ENCODE results near the gene GSTT2.
A peak's percentile ranks its signal among the peaks of the same experiment; 100 is the strongest.
"Not testable (repeated sequence)": the region's sequence is repeated elsewhere in the genome, so short reads cannot be mapped to it uniquely, and the experiment has no call there.

Gene GSTT2

DNA sequence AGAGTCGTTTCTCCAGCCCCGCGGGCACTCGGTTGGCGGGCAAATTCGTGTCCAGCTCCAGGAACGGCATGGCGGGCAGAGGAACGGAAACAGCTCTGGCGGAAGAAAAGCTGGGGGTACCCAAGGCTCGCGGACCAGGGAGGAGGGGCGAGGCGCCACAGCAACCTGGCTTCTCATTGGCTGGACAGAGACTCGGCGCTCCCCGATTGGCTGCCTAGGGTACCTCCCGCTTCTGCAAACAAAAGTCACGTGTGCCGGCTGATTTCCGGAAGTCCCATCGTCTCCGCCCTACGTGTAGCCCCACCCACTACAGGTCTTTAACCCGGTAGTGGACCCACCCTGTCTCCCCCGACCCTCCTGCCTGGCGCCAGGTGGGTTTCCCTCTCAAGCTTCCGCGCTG lies 5.6 kb upstream of the GSTT2 start, which contains the start of gene DDT:
DDT (minus strand) TSS at position 97 of the 400 bp plus-strand sequence; CDS start at position 70, 27 bp downstream.
- not testable (repeated sequence) for DNase-seq (ENCODE audit: low spot score)

GRCh38 chr22:23974836-23975352 lies 5.0 kb upstream of the GSTT2 start:
- not testable (repeated sequence) for DNase-seq (ENCODE audit: low spot score)

DNA sequence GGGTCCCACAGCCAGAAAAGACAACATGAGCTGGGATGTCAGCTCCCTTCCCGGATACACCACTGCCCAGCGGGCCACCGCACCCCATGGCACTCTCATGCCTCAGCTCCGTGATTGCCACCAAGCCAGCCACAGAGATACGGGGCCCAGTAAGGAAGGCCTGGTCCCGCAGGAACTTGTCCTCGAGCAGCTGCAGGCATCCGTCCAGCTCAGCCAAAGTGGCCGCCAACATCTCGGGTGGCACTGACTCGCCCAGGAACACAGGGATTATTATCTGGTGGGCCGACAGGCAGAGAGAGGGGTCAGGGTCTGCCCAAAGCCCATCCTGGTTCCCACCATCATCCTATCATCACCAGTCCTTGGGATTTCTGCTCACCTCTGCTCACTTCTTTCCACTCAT lies 2.6 kb upstream of the GSTT2 start:
- not testable (repeated sequence) for DNase-seq (ENCODE audit: low spot score)

DNA sequence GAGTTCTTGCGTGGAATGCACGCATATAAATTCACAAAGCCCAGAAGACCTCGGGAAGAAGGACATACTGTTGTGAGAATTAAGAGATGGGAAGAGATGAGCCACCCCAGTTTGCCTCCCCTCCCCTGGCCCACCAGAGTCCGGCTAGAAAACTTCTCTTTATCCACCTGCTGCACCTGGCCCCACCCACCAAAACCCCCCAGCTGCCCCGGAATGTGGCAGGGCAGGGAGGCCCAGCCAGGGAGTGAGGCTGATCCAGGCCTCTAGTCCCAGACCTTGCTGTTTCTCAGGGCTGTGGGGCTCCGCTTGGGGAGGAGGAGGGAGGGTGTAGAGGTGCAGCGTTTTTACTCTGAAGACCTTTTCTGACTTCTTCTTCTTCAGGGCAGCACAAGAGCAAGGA lies 633 bp downstream of the GSTT2 start:
- DNase-seq (ENCODE audit: low spot score): not testable (repeated sequence)

DNA sequence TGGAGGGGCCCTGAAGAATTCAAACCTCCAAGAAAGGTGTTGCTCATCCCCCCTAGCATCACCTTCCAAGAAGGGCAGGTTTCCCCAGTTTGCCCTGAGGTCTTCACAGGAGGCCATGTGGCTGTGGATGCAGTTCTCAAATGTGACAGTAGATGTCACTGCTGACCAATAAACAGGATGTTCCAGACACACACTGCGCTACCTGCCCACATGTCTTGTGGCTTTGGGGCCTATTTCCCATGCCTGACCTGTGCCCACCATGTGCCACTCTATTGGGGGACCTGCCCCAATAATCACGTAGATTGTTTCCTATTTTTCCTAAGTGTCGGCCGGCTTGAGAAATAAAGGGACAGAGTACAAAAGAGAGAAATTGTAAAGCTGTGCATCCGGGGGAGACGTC lies 4.5 kb downstream of the GSTT2 start:
- peak; percentile 41 for DNase-seq (ENCODE audit: low spot score)

GRCh38 chr22:23986089-23986488 lies 6.2 kb downstream of the GSTT2 start:
- not testable (repeated sequence) for DNase-seq (ENCODE audit: low spot score)

GRCh38 chr22:23986538-23987178 lies 6.7 kb downstream of the GSTT2 start:
- DNase-seq (ENCODE audit: low spot score): not testable (repeated sequence)

- not testable (repeated sequence) for DNase-seq (ENCODE audit: low spot score)
Observed at GRCh38 chr22:23989583-23990244, 9.8 kb downstream of the GSTT2 start.

DNA sequence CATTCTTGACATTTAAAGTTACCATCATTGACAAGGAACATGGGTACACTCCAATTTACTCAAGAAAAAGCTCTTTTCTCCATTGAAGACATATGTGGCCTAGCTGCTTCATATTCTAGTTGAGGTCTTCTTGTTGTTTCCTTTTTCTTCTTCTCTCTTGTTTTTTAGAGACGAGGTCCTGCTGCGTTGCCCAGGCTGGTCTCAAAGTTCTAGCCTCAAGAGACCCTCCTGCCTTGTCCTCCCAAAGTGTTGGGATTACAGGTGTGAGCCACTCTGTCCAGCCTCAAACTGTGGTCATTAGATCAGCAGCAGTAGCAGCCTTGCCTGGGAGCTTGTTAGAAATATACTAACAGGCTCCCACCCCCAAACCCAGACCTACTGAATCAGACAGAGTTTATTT lies 13.1 kb downstream of the GSTT2 start:
- not testable (repeated sequence) for DNase-seq (ENCODE audit: low spot score)

GRCh38 chr22:23993581-23994177 lies 13.7 kb downstream of the GSTT2 start:
- not testable (repeated sequence) for DNase-seq (ENCODE audit: low spot score)

GRCh38 chr22:23997092-23997491 lies 17.2 kb downstream of the GSTT2 start:
- no peak for DNase-seq (ENCODE audit: low spot score)

DNA sequence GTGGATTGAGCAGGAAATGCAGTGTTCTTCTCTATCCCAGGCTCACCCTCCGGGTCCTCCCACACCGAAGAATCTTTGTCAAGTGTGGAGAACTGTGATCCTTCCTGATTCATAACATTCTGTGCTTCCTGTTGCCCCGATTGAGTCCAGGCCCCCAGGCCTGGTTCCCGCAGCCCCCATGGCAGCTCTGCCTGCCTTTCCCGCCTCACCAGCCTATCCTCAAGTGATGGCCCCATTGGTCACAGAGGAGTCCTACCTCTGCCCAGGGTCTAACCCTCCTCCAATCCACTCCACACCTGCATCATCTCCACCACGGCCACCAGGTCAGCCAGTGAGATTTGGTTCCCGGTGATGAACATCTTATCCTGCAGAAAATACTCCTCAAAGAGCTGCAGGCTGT lies 19.8 kb downstream of the GSTT2 start:
- not testable (repeated sequence) for DNase-seq (ENCODE audit: low spot score)

- no peak for DNase-seq (ENCODE audit: low spot score)
Observed at GRCh38 chr22:24001314-24001713, 21.4 kb downstream of the GSTT2 start.

DNA sequence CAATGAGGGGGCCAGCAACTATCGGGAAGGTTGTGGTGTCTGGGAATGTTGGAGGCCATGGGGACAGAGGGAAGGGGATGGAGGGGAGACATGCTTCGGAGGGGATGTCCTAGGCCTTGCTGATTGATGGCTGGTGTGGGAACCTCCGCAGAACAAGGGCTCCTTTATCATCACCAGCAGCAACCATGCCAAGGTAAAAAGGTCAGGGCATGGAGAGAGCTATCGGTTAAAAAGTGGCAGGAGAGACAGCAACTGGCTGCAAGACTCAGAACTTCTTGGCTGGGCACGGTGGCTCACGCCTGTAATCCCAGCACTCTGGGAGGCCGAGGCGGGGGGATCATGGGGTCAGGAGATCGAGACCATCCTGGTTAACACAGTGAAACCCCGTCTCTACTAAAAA lies 22.3 kb downstream of the GSTT2 start:
- no peak for DNase-seq (ENCODE audit: low spot score)

DNA sequence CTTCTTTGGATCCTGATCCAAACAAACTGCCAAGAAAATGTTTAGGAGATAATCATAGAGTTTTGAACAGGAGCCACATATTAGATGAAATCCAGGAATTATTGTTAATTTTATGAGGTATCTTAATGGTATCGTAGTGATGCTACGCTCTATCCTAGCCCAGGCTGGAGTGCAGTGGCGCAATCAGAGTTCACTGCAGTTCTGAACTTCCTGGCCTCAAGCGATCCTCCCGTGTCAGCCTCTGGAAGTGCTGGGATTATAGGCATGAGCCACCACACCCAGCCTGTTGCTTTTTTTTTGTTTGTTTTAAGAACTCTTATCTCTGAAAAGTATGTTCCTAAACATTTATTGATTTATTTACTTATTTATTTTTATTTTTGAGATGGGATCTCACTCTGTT lies 22.9 kb downstream of the GSTT2 start:
- no peak for DNase-seq (ENCODE audit: low spot score)

DNA sequence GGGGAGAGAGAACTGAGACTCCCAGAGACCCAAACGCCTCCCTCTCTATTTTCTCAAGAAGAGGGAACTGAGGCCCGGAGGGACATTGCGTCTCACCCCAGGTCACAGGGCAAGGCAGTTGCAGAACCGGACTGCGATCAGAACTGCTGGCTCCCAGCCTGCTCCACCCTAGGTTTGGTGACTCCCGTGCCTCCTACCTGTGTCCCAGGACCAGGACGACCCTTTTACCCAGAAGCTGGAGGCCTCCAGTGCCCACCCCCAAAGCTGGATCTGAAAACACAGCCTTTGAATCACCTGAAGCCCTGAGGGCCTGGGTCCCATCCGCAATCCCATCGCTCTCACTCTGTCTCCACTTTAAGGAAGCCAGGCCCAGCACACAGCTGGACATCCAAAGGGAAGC lies 24.0 kb downstream of the GSTT2 start:
- DNase-seq (ENCODE audit: low spot score): no peak

DNA sequence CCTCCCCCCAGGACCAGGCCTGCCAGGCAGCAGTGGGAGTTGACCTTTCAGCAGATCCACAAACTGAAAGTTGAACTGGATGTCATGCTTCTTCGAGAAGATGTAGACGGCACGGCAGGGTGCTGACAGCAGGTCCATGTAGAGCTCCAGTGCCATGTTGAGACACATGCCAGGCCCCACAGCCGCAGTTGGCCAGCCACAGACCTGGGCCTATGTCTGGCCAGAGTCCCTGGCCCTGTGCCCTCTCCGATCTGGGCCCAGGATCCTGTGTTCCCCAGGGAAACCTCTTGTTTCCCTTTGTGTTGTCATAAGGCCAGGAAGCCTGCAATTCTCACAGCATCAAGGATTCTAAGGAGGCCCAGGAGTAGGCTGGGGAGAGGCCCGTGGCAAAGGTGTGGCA lies 25.3 kb downstream of the GSTT2 start, which contains the start of gene GSTT4:
GSTT4 (minus strand) TSS at position 253 of the 400 bp plus-strand sequence; CDS start at position 156, 97 bp downstream.
- peak; percentile 49 for DNase-seq (ENCODE audit: low spot score)

GRCh38 chr22:24006207-24006913 lies 26.4 kb downstream of the GSTT2 start:
- no peak for DNase-seq (ENCODE audit: low spot score)

GRCh38 chr22:24006914-24007214 lies 26.9 kb downstream of the GSTT2 start:
- DNase-seq (ENCODE audit: low spot score): no peak

- no peak for DNase-seq (ENCODE audit: low spot score)
Observed at GRCh38 chr22:24007253-24008021, 27.5 kb downstream of the GSTT2 start.

GRCh38 chr22:24008022-24008283 lies 28.0 kb downstream of the GSTT2 start:
- no peak for DNase-seq (ENCODE audit: low spot score)
